ENCODE measurements around the gene ELFN1. TPM values are rescaled to one million over a fixed set of nuclear protein-coding genes. Genes with fewer than 3 reads are reported as not detected.
A peak's percentile ranks its signal among the peaks of the same experiment; 100 is the strongest.

Gene ELFN1
- total and polyA plus RNA-seq, 9 of the 15 experiments (the other 6 are each of a cell fraction or from before 2014, with no cell fraction given), result 0.04 to 0.64 (median 0.18) TPM; not detected in 2

- Histone ChIP-seq H3K36me3 (ENCODE audit: control insufficient read depth, insufficient read depth, low read length) (no peaks in the 10 kb centered on the region), H3K27me3 (ENCODE audit: control insufficient read depth in 2 of 2, insufficient read depth in 2 of 2, low read length in 2 of 2) (peaks cover 41 to 70% of the 10 kb centered on the region in 2 experiments; a peak in 4 of 5 replicates), H2AFZ (ENCODE audit: low read depth, low read length) (no peak overlapping the region), H3K9me1 (ENCODE audit: control insufficient read depth, insufficient read depth, low read length) (no peaks in the 10 kb centered on the region), H3K9me3 (replicated peaks; ENCODE audit: control insufficient read depth, insufficient read depth, low read depth, low read length) (no peaks in the 10 kb centered on the region), H3K4me3 (no peak overlapping the region), H3K27ac (ENCODE audit: extremely low read depth, low read depth, low read length) (no peak overlapping the region), H3K4me2 (ENCODE audit: insufficient read depth, low read length) (no peak overlapping the region), H3K4me1 (replicated peaks in 1 of 2; ENCODE audit: control insufficient read depth in 2 of 2, insufficient read depth in 2 of 2, low read length in 2 of 2) (peaks cover 0 to 29% of the 10 kb centered on the region in 2 experiments; a peak in 3 of 5 replicates), H3K9ac (ENCODE audit: insufficient read depth in 1 of 2, low read depth in 2 of 2, low read length in 2 of 2) (no peak overlapping the region), H3K79me2 (ENCODE audit: control insufficient read depth, insufficient read depth, low read length) (no peaks in the 10 kb centered on the region), H4K20me1 (replicated peaks; ENCODE audit: control insufficient read depth, insufficient read depth, low read length) (peaks cover 4% of the 10 kb centered on the region; the same call in 1 of the 2 replicates)
- POLR2A ChIA-PET, result no interaction called here
- in situ Hi-C loops (cut with MboI) (no loop called here), intact Hi-C loops (cut with micrococcal nuclease) (no loop called here)
- CTCF ChIA-PET (ENCODE audit: low intra/inter-chr PET ratio), result no interaction called here
- FAIRE-seq (no peak), DNase-seq (ENCODE audit: extremely low read depth in 1 of 4, low spot score in 3 of 4) (no peak), ATAC-seq (peak; percentile 66)
- no TSS peak for BruUV-seq (replicated peaks)
- TF ChIP-seq PKNOX1 (IDR thresholded peaks at IDR 0.05) (peak; percentile 72), MEIS2 (IDR thresholded peaks at IDR 0.05; ENCODE audit: partially characterized antibody) (peak; percentile 7), ZNF263 (CRISPR knock-in tag; IDR thresholded peaks at IDR 0.05; ENCODE audit: borderline replicate concordance) (no peak), MAZ (CRISPR knock-in tag; conservative IDR thresholded peaks at IDR 0.05 in 1 of 2, IDR thresholded peaks at IDR 0.05 in 1 of 2) (no peak), BCLAF1 (IDR thresholded peaks at IDR 0.05; ENCODE audit: borderline replicate concordance in 1 of 2, control insufficient read depth in 1 of 2, low read depth in 2 of 2, low read length in 1 of 2) (no peak), POLR2G (IDR thresholded peaks at IDR 0.05; ENCODE audit: low read depth, low read length) (peak; percentile 51)
- TF ChIP-seq, protein P1, sequence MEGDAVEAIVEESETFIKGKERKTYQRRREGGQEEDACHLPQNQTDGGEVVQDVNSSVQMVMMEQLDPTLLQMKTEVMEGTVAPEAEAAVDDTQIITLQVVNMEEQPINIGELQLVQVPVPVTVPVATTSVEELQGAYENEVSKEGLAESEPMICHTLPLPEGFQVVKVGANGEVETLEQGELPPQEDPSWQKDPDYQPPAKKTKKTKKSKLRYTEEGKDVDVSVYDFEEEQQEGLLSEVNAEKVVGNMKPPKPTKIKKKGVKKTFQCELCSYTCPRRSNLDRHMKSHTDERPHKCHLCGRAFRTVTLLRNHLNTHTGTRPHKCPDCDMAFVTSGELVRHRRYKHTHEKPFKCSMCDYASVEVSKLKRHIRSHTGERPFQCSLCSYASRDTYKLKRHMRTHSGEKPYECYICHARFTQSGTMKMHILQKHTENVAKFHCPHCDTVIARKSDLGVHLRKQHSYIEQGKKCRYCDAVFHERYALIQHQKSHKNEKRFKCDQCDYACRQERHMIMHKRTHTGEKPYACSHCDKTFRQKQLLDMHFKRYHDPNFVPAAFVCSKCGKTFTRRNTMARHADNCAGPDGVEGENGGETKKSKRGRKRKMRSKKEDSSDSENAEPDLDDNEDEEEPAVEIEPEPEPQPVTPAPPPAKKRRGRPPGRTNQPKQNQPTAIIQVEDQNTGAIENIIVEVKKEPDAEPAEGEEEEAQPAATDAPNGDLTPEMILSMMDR (IDR thresholded peaks at IDR 0.05 in 2 of 3, conservative IDR thresholded peaks at IDR 0.05 in 1 of 3; ENCODE audit: insufficient read depth in 2 of 3, low read depth in 1 of 3, low read length in 3 of 3), result peak in 2 of 3 experiments; percentile 1 to 19; a peak in 1 of 6 replicates
- TF ChIP-seq, protein P2, sequence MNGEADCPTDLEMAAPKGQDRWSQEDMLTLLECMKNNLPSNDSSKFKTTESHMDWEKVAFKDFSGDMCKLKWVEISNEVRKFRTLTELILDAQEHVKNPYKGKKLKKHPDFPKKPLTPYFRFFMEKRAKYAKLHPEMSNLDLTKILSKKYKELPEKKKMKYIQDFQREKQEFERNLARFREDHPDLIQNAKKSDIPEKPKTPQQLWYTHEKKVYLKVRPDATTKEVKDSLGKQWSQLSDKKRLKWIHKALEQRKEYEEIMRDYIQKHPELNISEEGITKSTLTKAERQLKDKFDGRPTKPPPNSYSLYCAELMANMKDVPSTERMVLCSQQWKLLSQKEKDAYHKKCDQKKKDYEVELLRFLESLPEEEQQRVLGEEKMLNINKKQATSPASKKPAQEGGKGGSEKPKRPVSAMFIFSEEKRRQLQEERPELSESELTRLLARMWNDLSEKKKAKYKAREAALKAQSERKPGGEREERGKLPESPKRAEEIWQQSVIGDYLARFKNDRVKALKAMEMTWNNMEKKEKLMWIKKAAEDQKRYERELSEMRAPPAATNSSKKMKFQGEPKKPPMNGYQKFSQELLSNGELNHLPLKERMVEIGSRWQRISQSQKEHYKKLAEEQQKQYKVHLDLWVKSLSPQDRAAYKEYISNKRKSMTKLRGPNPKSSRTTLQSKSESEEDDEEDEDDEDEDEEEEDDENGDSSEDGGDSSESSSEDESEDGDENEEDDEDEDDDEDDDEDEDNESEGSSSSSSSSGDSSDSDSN (IDR thresholded peaks at IDR 0.05; ENCODE audit: borderline replicate concordance in 1 of 2, low read depth in 2 of 2, low read length in 2 of 2), result 0 out of 4 replicates have a peak, but pooled peaks of 1 of the 2 experiments have one; percentile 34
- 7% methylated on average over 19 of the region's 19 CpGs for WGBS (ENCODE audit: insufficient coverage, low coverage, missing lambda C conversion rate)
Observed at GRCh38 chr7:1733206-1733907, 63.3 kb downstream of the ELFN1 start.
